Dedifferentiated amniotic fluid mesenchymal stem cell (primary cell): ENCODE data around the gene RSF1.

ENCODE experiments used
- DNase-seq: peaks from one replicate; pipeline ENCODE4 v3.0.0-alpha.2; 2016; ENCODE audit errors: extremely low spot score

Gene RSF1

GRCh38 chr11:77611921-77612320, 208.6 kb downstream of the RSF1 start:
- DNase-seq = no peak
